Brain pericyte (primary cell): Measurements from ENCODE around the gene HES2.
"Not testable (repeated sequence)": the region's sequence is repeated elsewhere in the genome, so short reads cannot be mapped to it uniquely, and the experiment has no call there.

ENCODE experiments used
- DNase-seq: peaks from one replicate; pipeline ENCODE4 v3.0.0-alpha.2; 2012; ENCODE audit warnings: low read depth, low spot score

HES2 gene

DNA sequence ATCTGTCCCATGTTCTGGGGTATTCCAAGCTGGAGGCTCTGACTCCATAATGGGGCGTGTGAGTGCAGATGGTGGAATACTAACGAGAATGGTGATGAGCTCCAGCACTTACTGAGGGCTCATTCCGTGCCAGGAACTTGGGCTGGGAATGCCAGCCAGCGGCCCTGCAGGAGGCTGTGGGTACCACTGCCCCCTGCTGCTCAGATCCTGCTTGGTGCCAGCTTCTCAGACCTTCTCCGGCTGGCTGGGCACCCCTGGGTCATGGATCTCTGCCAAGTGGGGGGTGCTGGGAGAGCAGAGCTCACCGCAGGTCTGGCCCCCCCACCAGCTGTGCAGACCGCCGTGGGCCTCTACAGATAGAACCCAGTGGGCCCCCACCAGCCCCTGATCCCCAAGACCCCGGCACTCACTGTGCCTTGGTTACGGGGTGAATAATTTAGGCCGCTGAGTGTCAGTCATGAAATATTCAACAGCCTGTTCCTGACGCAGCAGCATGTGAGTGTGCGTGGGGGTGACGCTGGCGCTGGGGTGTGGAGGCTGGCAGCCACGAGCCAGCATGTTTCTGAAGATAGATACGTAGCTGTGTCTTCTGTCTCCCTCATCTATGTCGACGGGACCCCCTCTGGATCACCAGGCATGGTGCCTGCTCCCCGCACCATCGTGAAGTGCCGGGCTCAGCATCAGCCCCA, 17.4 kb upstream of the HES2 start:
- not testable (repeated sequence) for DNase-seq

DNA sequence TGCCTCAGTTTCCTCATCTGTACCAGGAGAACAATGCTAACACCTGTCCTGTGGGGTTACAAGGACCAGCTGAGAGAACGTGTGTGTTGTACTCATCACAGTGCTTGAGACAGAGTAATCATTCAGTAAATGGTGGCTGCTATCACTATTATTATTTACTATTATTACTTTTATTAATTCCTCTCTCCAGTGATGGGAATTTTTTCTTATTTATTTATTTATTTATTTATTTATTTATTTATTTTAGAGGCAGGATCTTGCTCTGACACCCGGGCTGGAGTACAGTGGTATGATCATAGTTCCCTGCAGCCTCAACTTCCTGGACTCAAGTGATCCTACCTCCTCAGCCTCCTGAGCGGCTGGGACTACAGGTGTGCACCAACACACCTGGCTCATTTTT, 16.6 kb upstream of the HES2 start:
- DNase-seq, result not testable (repeated sequence)

DNA sequence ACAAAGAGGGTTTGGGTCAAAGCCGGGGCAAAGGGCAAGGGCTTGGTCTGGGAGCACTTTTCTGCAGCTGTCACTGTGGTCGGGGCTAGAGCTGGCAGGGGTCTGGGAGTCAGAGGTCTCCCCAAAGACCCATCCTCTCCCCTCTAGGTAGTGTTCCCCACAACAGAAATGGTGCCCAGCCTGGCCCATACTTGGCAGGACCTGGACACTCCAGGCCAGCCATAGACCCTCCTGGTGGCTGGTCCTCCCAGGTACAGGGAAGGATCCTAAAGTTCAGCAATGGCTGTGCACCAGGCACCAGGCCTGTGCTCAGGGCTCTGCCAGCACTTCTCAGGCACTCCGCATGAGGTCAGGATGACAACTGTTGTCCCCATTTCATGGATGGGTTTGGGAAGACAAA, 15.8 kb upstream of the HES2 start:
- DNase-seq, result no peak

DNA sequence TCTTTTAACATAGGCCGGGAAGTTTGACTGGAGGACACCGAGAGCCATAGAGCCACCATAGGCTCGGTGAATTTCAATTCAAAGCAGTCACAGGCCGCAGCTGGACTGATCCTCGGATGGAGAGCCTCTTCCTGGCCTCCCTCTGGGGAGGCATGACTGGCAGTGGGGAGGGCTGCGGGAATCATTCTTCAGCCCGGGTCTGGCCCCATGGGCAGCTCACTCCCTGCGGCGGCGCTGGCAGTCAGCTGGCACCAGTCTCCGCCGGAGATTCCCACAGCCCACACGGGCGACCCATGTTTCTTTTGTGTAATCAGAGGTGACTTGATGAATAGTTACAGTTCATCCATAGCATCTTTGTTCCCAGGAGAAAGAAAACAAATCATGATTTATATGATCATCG, 15.4 kb upstream of the HES2 start:
- no peak for DNase-seq

DNA sequence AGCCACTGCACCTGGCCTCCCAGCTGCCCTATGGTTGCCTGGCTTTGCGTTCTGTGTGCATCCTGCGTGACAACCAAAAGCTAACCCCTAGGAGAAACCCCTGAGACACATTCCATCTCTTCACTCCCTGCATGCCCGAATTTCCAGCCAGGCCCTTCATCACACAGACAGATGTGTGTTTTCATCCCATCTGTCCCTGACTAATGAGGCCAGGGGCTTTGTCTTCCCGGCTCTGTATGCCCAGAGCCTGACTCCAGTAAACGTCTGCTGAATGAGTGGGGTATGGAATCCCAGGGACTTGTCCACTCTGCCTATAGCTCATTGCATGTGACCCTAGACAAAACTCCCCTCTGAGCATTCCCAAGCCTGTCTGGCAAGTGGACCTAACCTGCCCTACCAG, 14.5 kb upstream of the HES2 start:
- no peak for DNase-seq

DNA sequence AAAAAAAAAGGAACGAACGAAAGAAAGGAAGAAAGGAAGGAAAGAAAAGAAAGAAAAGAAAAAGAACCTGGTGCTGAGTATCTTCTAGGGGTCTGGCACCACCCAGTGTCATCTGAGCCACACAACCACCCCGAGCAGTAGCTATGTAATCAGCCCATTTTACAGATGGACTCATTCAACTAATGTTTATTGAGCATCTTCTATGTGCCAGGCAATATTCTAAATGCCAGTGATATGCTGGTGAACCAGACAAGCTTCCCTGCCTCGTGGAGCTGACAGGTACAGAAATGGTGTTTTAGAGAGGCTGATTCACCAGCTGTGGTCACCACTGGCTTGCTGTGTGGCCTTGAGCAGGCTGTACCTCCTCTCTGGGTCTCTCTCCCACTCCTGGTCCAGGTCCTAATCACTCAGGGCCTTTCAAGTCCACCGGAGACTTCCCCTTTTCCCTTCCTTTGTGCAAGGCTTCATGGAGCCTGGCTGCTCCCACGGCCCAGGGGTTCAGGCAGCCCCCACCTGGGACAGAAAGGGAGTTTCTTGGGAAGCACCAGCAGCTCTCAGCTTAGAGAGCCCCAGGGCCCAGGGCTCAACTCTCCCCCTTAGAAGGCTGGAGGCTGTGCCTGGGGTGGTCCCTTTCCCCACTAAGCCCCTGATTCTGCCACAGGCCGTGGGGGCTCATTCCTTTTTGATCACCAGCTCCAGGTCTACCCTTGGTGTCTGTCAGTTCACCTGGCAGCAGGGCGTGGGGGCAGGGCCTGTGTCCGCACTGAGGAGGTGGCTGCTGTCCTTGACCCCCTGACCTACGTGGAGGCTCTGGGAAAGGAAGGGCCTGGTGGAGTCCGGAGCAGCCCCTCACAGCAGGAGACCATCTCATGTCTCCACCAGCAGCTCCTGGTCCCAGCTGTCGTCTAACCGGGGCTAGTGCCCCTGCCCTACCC, 12.2 kb upstream of the HES2 start:
- not testable (repeated sequence) for DNase-seq

DNA sequence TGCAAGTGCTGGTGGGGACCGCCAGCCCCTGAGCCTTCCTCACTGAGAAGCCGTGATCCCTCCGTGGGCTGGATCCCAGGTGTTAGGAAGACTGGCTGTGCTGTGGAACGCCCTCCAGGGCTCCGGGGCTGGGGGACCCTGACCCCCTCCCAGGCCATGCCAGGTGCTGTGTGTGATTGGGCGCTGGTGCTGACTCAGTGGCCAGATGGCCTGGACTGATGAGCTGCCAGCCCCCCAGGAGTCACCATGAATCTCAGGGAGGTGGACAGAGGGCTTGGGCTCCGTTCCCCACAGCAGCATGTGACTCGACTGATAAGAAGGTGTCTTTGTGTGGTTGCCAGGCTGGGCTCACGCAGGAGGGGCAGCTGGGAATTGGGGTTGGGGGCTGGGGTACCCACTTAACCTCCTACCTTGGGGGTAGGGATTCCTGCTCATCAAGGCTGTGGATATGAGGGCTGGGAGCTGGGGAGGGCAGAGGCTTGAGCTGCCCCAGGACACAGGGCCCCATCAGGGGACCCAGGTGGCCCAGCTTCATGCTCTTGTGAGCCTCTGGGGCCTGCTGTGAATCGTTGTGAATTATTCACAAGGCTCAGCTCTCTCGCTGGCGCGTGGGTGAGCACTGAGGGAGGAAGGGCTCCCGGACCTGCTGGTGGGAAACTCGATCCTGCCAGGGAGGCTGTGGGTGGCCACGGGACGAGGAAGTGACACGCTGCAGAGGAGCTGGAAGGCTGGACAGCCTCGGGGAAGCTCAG, 10.1 kb upstream of the HES2 start:
- not testable (repeated sequence) for DNase-seq

DNA sequence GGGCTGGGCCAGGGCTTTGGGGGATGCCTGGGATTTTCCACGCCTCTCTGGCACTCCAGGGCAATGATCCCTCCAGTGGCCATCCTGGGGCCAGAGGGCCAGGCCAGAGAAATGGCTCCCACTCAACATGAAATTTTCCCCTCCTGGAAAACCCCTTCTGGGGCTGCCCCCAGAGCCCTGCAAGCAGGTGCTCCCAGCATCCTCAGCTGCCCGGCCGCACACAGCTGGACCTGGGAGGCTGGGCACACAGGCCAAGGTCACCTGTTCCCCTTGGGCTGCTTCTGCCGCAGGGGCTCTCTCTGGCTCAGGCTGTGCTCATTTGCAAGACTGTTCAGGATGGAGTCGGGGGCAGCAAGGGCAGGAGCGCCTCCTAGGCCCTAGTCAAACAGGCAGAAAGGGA, 8.7 kb upstream of the HES2 start:
- not testable (repeated sequence) for DNase-seq

DNA sequence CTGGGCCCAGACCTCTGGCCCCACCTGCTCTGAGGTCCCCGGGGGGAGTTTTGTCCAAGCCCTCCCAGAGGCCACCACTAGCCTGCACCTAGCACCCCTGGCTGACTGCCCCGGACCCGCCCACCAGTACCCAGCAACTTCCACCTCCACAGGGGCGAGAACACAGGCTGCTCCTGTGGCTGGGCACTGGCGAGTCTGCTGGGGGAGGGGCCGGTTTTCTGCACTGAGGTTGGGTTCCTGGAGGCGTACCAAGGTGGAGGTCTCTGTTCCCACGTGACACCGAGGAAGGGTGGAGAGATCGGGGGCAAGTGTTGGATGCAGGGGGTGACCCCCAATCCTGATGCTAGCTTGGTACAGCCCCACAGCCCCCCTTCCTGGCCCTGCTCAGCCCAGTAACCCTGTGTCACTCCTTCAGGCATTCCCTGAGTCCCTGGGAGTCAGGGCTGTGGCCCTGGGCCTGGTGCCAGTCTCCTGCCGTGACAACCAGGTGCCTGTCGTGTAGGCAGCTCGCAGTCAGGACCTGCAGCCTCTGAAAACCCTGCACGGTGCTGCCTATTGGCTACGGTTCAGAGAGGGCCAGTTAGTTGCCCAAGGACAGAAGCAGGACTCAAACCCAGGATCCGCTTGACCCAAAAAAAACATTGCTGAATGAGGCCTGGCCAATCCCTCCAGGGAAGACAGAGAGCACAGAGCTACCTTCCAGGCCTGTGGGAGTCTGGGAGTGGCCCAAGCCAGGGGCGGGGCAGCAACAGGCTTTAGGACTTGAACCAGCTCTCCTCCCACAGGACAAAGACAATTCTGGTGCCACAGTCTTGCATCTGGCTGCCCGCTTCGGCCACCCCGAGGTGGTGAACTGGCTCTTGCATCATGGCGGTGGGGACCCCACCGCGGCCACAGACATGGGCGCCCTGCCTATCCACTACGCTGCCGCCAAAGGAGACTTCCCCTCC, 8.0 kb upstream of the HES2 start:
- DNase-seq, result no peak

DNA sequence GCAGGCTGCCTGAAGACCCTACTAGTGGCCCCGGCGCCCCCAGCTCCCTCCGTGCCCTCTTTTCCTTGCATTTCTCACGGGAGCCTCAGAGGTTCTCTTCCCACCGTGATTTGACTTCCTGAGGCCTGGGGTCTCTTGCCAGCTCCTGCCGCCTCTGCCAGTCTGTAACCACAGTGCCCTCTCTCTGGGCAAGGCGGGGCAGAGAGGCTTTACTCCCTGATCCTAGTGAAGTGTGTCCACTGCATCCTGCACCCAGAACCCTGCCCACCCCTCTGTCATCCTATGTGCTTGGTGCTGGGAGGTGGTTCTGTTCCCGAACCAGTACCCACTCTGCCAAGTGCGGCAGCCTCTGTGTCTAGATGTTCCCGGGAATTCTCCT, 7.2 kb upstream of the HES2 start:
- no peak for DNase-seq

DNA sequence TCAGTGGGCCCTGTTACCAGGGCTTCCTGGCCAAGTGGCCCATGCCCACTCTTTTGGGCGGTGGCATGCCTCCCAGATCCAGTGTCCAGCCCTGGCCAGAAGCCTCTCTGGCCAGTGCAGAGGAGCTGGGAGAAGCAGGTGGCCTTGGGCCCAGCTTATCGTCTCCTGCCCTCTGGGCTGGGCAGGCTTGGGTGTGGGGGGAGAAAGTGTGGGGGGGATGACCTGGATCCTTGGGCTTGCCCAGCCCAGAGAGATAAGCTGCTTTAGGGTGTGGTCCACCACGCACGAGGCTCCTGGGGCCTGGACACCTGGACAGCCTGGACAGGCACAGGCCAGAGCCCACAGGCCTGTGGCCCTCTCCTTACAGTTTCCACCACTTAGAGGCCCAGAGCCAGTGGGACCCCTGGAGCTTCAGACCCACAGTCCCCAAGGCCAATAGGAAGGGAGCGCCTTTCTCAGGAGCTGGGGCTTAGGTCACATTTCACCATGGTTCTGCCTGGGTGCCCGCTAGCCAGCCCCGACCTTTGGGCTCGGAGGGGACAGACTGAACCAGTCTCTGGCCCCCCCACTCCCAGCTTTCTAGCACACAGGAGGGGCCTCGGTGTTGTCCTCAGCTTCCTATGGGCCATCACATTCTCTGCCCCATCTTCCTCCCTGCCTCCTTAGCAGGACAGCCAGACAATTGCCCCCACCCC, 6.7 kb upstream of the HES2 start:
- DNase-seq, result no peak

DNA sequence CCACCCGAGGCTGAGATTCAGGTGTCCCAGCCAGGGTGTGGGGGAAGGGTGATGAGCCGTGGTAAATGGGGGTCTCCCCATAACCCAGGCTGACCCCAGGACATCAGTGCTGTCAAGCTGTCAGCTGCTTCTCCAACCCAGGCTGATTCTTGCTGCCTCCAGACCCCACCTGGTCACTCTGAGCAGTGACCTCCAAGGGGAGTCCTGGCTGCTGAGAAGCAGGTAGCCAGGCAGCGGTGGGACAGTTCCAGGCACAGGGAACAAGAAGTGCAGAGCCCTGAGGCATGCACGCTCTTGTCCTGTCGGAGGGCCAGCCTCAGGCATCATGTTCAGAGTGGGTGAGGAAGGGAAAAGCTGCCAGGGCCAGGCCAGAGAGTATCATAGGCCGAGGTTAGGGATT, 5.9 kb upstream of the HES2 start:
- DNase-seq, result no peak

DNA sequence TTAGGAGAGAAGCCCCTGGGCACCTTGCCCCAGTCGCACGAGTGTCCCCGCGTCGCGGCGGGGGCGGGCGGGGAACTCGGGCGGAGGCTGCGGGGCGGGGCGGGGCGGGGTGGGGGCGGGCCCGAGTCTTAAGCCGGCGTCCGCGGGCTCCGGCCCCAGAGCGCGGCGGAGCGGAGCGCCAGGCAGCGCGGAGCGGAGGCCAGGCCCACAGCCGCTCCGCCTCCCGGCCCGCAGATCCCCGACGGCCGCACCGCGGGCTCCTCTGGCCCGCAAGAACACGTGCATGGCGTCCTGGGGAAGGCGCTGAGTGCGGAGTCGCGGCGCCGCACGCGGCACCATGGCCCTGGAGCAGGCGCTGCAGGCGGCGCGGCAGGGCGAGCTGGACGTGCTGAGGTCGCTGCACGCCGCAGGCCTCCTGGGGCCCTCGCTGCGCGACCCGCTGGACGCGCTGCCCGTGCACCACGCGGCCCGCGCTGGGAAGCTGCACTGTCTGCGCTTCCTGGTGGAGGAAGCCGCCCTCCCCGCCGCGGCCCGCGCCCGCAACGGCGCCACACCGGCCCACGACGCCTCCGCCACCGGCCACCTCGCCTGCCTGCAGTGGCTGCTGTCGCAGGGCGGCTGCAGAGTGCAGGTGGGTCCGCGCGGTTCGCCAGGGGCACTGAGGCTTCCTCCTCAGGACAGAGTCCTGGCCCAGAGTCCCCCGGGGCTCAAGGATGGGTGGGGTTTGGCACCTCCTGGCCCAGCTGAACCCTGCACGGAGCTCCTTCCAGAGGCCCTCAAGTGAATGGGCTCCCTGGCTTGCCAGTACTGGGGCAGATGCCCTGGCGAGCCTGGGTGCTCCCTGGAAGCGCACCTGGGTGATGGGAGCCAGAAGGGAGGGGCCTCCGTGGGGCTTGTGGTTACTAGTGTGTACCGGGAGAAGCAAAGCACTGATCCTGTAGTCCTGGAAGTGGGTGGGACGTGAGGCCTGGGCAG, 5.2 kb upstream of the HES2 start, which contains the start of gene ESPN:
Gene ESPN (plus strand): TSS at position 158 of the 975 bp plus-strand sequence. CDS start 180 bp downstream, at position 338.
- no peak for DNase-seq

DNA sequence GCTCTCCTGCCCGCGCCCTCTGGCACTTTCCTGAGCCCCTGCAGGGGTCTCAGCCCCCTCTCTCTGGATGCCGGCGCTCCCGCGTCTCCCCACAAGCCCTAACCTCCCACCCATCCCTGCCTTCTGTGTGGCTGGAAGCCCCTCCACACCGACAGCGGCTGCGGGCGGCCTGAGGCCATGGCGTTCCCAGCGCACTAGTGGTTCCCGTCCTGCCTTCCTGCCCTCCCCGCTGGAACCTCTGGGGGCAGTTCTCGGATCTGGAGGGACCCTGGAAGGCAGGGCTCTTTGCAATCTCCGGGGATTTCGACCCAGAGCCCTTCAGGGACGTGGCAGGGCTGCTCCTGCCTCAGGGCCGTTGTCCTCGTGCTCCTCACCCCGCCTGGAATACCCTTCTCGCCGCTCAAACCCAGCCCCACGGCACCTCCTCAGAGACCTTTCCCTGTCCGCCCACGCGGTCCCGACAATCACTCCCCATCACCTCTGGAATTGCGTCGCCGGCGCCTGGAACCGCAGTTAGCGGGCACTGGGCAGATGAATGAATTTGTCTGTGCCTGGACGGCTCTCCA, 4.4 kb upstream of the HES2 start:
- DNase-seq, result no peak

DNA sequence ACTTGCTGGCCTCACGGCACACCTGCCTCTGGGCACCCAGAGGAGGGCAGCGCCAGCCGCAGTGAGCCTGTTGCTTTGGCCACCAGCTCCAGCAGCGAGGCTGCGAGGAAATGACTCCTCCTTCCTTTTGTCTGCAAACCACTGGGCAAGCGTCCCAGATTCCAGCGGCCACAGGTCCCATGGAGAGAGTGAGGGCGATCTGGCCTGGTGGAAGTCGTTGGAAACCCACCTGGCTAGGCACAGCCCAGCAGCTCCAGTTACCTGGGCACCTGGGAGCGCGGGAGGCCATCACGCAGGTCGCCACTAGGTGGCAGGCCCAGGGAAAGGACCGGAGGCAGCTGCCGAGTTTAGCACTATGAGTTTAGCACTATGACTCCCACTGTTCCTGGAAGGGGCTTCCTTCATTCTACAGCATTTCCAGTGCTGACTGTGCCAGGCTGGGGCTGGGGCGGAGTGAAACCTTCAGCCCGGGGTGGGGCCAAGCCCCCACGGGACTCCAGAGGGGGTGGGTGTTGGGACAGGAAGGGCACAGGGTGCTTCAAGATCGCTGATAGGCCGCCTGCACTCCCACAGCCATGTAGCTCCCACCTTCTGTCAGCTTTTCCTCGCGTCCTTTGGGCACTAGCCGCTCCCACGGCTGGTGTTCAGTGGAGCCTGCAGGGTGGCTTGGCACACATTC, 3.7 kb upstream of the HES2 start:
- DNase-seq, result no peak

DNA sequence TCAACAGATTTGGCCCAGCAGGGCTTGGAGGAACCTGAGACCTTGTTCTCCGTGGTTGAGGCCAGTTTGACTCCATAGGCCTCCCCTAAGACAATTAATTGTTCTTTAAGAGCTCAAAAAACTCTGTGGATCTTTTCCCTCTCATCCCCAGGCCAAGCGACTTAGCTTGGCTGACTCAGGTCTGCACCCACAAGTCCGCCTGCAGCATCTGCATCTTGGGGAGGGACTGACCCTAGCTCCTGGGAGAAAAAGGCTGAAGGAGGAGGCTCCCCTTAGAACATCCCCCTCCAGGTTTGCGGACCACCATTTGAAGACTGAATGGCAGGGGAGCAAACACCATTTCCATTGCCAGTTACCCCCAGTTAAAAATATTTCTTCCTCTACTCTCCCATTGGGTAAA, 1.5 kb upstream of the HES2 start:
- no peak for DNase-seq

DNA sequence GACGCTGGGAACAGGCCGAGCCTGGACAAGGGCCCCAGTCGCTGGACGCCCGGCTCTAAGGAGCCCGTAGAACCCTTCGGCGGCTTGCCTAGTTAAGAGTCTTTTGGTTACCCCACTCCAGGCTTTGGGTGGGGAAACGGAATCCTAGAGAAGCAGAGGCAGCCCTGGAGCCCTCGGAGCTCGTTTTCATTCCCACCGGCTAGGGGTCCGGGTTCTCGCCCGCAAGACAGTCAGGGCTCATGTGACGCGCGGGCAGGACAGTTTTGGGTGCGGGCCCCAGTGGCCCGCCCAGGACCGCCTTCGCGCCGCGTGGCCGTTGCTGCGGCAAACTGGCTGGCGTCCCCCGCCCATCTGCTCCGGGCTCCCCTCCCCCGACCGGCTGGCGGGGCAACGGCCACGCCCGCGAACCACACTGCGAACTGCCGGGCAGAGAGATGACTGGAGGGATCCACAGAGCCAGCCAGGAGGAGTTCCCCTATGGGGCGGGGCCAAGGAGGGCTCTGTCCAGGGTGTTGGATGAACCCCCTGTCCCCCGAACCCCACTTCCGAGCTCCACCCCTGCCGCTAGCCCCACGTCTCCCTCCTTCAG, 829 bp upstream of the HES2 start:
- DNase-seq, result no peak

DNA sequence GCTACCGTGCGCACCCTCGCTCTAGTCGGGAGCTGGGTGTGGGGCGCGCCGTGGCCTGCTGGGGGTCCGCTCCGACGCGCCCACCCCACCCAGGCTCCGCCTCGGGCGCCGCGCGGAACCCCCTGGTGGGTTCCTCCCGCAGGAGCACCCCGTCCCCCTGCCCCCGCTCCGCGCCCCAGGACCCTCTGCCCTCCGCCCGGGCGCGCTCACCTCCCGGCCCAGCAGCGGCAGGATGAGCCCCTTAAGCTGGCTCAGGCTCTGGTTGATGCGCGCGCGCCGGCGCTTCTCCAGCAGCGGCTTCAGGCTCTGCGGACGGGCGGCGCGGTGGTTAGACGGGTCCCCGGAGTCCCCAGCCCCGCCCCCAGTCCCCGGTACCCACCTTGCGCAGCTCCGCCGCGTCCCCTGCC, 319 bp downstream of the HES2 start:
- no peak for DNase-seq
